IMR-90 (cell line): ENCODE measurements around the gene ACOXL. TPM values are rescaled to one million over a fixed set of nuclear protein-coding genes. Genes with fewer than 3 reads are reported as not detected.

Experiments
- ATAC-seq: fragments of 200-7000 bp; cut with Tn5 transposase; 2 replicates; pipeline ENCODE4 v1.9.1; 2020; ENCODE audit warnings: low read depth, mild to moderate bottlenecking, moderate library complexity
- BruUV-seq: library from RNA; stranded (reverse); fragments of 400-500 nt; replicated peaks from 2 replicates; lab custom pipeline; 2021; lab: Mats Ljungman, UMichigan
- CTCF ChIA-PET: fragments of 300-600 bp; formaldehyde crosslinking; extraction: SDS; loops from one replicate; lab custom pipeline; 2021; ENCODE audit warnings: antibody characterized with exemption; lab: Yijun Ruan, JAX
- POLR2A ChIA-PET: fragments of 300-600 bp; sonication (Branson Sonifier 250); formaldehyde crosslinking; loops from one replicate; lab custom pipeline; 2022; ENCODE audit warnings: antibody characterized with exemption; ENCODE audit not compliant: unreplicated experiment; lab: Charles Lee
- DNase-seq: peaks from one replicate; pipeline ENCODE4 v3.0.0; 2013
- H2AFZ ChIP-seq: replicated peaks from 2 replicates; pipeline ENCODE3; 2013; ENCODE audit warnings: low read length, mild to moderate bottlenecking; ENCODE audit not compliant: poor library complexity
- H2AK5ac ChIP-seq: 2 replicates; pipeline ENCODE4 v1.6.1; 2013; ENCODE audit warnings: low read depth, low read length, inconsistent platforms
- H2AK9ac ChIP-seq: replicated peaks from 2 replicates; pipeline ENCODE3; 2013; ENCODE audit warnings: mild to moderate bottlenecking, low read depth, low read length, moderate library complexity; ENCODE audit not compliant: poor library complexity
- H2BK120ac ChIP-seq: 2 replicates; pipeline ENCODE4 v1.6.1; 2013; ENCODE audit warnings: low read depth, low read length, inconsistent platforms
- H2BK15ac ChIP-seq: 3 replicates; pipeline ENCODE4 v1.6.1; 2013; ENCODE audit warnings: low read depth, low read length, inconsistent platforms
- H2BK20ac ChIP-seq: 2 replicates; pipeline ENCODE4 v1.6.1; 2013; ENCODE audit warnings: low read depth, mild to moderate bottlenecking, inconsistent platforms, low read length, moderate library complexity
- H2BK5ac ChIP-seq: 2 replicates; pipeline ENCODE4 v1.6.1; 2013; ENCODE audit warnings: mild to moderate bottlenecking, low read depth, low read length, inconsistent platforms; ENCODE audit not compliant: poor library complexity, severe bottlenecking
- H3K14ac ChIP-seq: replicated peaks from 2 replicates; pipeline ENCODE4 v1.6.1; 2013; ENCODE audit warnings: low read depth, low read length, inconsistent platforms
- H3K18ac ChIP-seq: 2 replicates; pipeline ENCODE4 v1.6.1; 2013; ENCODE audit warnings: low read depth, low read length, control low read depth
- H3K23ac ChIP-seq: 2 replicates; pipeline ENCODE4 v1.6.1; 2013; ENCODE audit warnings: low read depth, low read length, inconsistent platforms
- H3K27ac ChIP-seq: 2 replicates; pipeline ENCODE4 v1.5.1; 2013; ENCODE audit warnings: mild to moderate bottlenecking, control low read depth, low read length; ENCODE audit not compliant: insufficient read depth
- H3K27me3 ChIP-seq: 2 replicates; pipeline ENCODE4 v1.6.1; 2013; ENCODE audit warnings: low read length; ENCODE audit not compliant: control insufficient read depth, insufficient read depth
- H3K36me3 ChIP-seq: 2 replicates; pipeline ENCODE4 v1.6.1; 2013; ENCODE audit warnings: low read length, mixed read lengths; ENCODE audit not compliant: control insufficient read depth, insufficient read depth
- H3K4ac ChIP-seq: 2 replicates; pipeline ENCODE4 v1.6.1; 2013; ENCODE audit warnings: low read depth, low read length, inconsistent platforms
- H3K4me1 ChIP-seq: 2 replicates; pipeline ENCODE4 v1.6.1; 2013; ENCODE audit warnings: low read length, mixed read lengths; ENCODE audit not compliant: control insufficient read depth, insufficient read depth
- H3K4me2 ChIP-seq: 2 replicates; pipeline ENCODE4 v1.6.1; 2013; ENCODE audit warnings: low read depth, mild to moderate bottlenecking, control low read depth, low read length, moderate library complexity
- H3K4me3 ChIP-seq: 2 replicates; pipeline ENCODE4 v1.5.1; 2013; ENCODE audit warnings: low read depth, mild to moderate bottlenecking, control low read depth, low read length, moderate library complexity; ENCODE audit not compliant: insufficient read depth
- H3K56ac ChIP-seq: 2 replicates; pipeline ENCODE4 v1.6.1; 2013; ENCODE audit warnings: low read length, inconsistent platforms; ENCODE audit not compliant: insufficient read depth; ENCODE audit errors: extremely low read depth
- H3K79me1 ChIP-seq, 2 experiments: 2 replicates each; pipeline ENCODE4 v1.6.1; 2013; ENCODE audit warnings: low read length in 2 of 2, inconsistent platforms in 1 of 2, low read depth in 1 of 2
- H3K9ac ChIP-seq: 2 replicates; pipeline ENCODE4 v1.6.1; 2013; ENCODE audit warnings: low read depth, low read length, control low read depth
- H3K9me1 ChIP-seq: 2 replicates; pipeline ENCODE4 v1.6.1; 2013; ENCODE audit warnings: low read length, inconsistent platforms; ENCODE audit not compliant: insufficient read depth
- H3K9me3 ChIP-seq: 2 replicates; pipeline ENCODE4 v1.6.1; 2013; ENCODE audit warnings: low read length; ENCODE audit not compliant: control insufficient read depth, insufficient read depth
- H4K20me1 ChIP-seq: 2 replicates; pipeline ENCODE4 v1.6.1; 2013; ENCODE audit warnings: low read length, inconsistent platforms; ENCODE audit not compliant: insufficient read depth
- H4K5ac ChIP-seq: 2 replicates; pipeline ENCODE4 v1.6.1; 2013; ENCODE audit warnings: mild to moderate bottlenecking, low read depth, low read length, control low read depth
- H4K8ac ChIP-seq, 2 experiments: 2 replicates each; pipeline ENCODE4 v1.6.1; 2013; ENCODE audit warnings: low read depth in 2 of 2, low read length in 2 of 2, control low read depth in 1 of 2, inconsistent platforms in 1 of 2
- H4K91ac ChIP-seq: 2 replicates; pipeline ENCODE4 v1.6.1; 2013; ENCODE audit warnings: low read depth, low read length, inconsistent platforms; ENCODE audit not compliant: insufficient read depth
- CEBPB ChIP-seq: IDR thresholded peaks from 2 replicates; pipeline ENCODE4 v1.6.1; 2012; ENCODE audit warnings: low read depth, low read length, improper control_type of control experiment
- CHD1 ChIP-seq: IDR thresholded peaks from 2 replicates; pipeline ENCODE4 v1.6.1; 2012; ENCODE audit warnings: low read depth, low read length, improper control_type of control experiment
- CTCF ChIP-seq: conservative IDR thresholded peaks from 2 replicates; pipeline ENCODE4 v1.5.1; 2012; ENCODE audit warnings: mild to moderate bottlenecking, low read depth, low read length, improper control_type of control experiment
- ELK1 ChIP-seq: fragments of 150-350 bp; IDR thresholded peaks from 2 replicates; pipeline ENCODE4 v1.6.1; 2016; ENCODE audit warnings: low read depth, mild to moderate bottlenecking, low read length, moderate library complexity, borderline replicate concordance
- FOS ChIP-seq: fragments of 150-350 bp; IDR thresholded peaks from 2 replicates; pipeline ENCODE4 v1.6.1; 2016; ENCODE audit warnings: low read depth, low read length
- MXI1 ChIP-seq: IDR thresholded peaks from 2 replicates; pipeline ENCODE4 v1.6.1; 2012; ENCODE audit warnings: low read depth, mild to moderate bottlenecking, low read length, moderate library complexity, borderline replicate concordance
- NFE2L2 ChIP-seq: fragments of 150-350 bp; IDR thresholded peaks from 2 replicates; pipeline ENCODE4 v1.6.1; 2016; ENCODE audit warnings: low read depth, mild to moderate bottlenecking, low read length
- WGBS, 2 experiments: methylation state at CpG; one replicate each; pipeline versions ENCODE4 v1.1.5 to v1.1.7; 2013; ENCODE audit warnings: missing lambda C conversion rate in 2 of 2; ENCODE audit not compliant: insufficient read length in 1 of 2; ENCODE audit errors: extremely low coverage in 2 of 2; 5-methylcytosine and 5-hydroxymethylcytosine counted together
- dilution Hi-C: fragments of 300-500 bp; cut with HindIII; formaldehyde crosslinking; loops from one replicate; pipeline ENCODE4 v1.14.3; 2018; ENCODE audit warnings: low sequenced_read_pairs; ENCODE audit not compliant: unreplicated experiment
- in situ Hi-C: fragments of 300-500 bp; cut with MboI; formaldehyde crosslinking; loops from 3 replicates; pipeline ENCODE4 v1.14.3; 2019; ENCODE audit warnings: low sequenced_read_pairs, inconsistent platforms, mixed read lengths
- intact Hi-C: fragments of 100-400 bp; cut with micrococcal nuclease; formaldehyde crosslinking; loops from 2 replicates; pipeline ENCODE4 v1.10.0; 2022
- polyA plus RNA-seq, 3 experiments: library from polyadenylated mRNA; depleted of rRNA; stranded (reverse); fragments of >200 nt; gene quantifications; 2 replicates each; pipeline ENCODE4 v1.2.3, GENCODE V29; 2012; ENCODE audit warnings: low replicate concordance in 1 of 3
- total RNA-seq: library from RNA; depleted of rRNA; stranded (reverse); fragments of >200 nt; gene quantifications from 2 replicates; pipeline ENCODE4 v1.2.3, GENCODE V29; 2012

Gene ACOXL
- total and polyA plus RNA-seq, 2 of the 4 experiments (the other 2 are of a cell fraction) = not detected

DNA sequence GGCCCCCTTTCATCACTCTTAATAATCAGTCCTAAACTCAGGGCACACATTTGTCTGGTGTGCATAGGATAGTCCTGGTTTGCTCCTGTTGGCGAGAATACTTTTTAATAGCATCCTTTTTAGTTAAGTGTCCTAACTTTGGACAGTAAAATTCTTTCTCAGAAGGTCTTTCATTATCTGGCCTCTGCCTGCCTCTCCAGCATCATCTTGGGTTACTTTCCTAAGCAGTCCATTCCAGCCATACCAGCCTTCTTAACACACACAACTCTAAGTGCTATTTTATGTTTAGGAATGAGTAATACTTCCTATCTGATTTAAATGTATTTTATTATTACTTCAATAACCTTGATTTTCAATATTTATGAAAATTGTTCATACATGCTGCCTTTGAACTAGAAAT lies 151.0 kb downstream of the ACOXL start:
- H2AFZ ChIP-seq = no peak overlapping the region
- no peak for TF ChIP-seq CEBPB
- no peak for TF ChIP-seq FOS
- no peak for TF ChIP-seq CTCF
- TF ChIP-seq MXI1 = no peak
- TF ChIP-seq NFE2L2 = no peak
- no peak for TF ChIP-seq CHD1
- TF ChIP-seq ELK1 = no peak
- CTCF ChIA-PET = no interaction called here
- H4K5ac ChIP-seq = no peak overlapping the region
- WGBS, 2 experiments = no CpG with 5 or more reads among the region's 1 CpG
- no peak overlapping the region for H3K56ac ChIP-seq
- no peak overlapping the region for H3K18ac ChIP-seq
- ATAC-seq (peak; percentile 49; the same call in 1 of the 2 replicates), DNase-seq (peak; percentile 22)
- H4K91ac ChIP-seq = no peak overlapping the region
- no peak overlapping the region for H2BK120ac ChIP-seq
- no peaks in the 10 kb centered on the region for H3K79me1 ChIP-seq
- H3K23ac ChIP-seq = no peak overlapping the region
- intact Hi-C loops = no loop called here
- dilution Hi-C loops = no loop called here
- H2BK5ac ChIP-seq = no peak overlapping the region
- H3K27me3 ChIP-seq = peaks cover 4% of the 10 kb centered on the region
- H3K4me1 ChIP-seq = no peaks in the 10 kb centered on the region
- POLR2A ChIA-PET = no interaction called here
- no peak overlapping the region for H2BK20ac ChIP-seq
- no peak overlapping the region for H3K4ac ChIP-seq
- in situ Hi-C loops = no loop called here
- H3K27ac ChIP-seq = no peak overlapping the region
- H3K36me3 ChIP-seq = no peaks in the 10 kb centered on the region
- no peak overlapping the region for H2BK15ac ChIP-seq
- H3K4me3 ChIP-seq = no peak overlapping the region
- H3K4me2 ChIP-seq = no peak overlapping the region
- no peak overlapping the region for H2AK5ac ChIP-seq
- no TSS peak for BruUV-seq
- no peaks in the 10 kb centered on the region for H4K20me1 ChIP-seq
- no peaks in the 10 kb centered on the region for H3K9me1 ChIP-seq
- H3K9ac ChIP-seq = no peak overlapping the region
- H3K9me3 ChIP-seq = no peaks in the 10 kb centered on the region
- H4K8ac ChIP-seq = no peak overlapping the region
- no peak overlapping the region for H2AK9ac ChIP-seq
- H3K14ac ChIP-seq = no peak overlapping the region
